ENCODE data around the gene CREB5. TPM values are rescaled to one million over a fixed set of nuclear protein-coding genes. Genes with fewer than 3 reads are reported as not detected.

The CREB5 gene
- total RNA-seq, 2 experiments from 2014 or later = 0.19 to 0.22 TPM

- Histone ChIP-seq H3K27me3 (ENCODE audit: control insufficient read depth in 1 of 2, insufficient read depth in 2 of 2, low read length in 2 of 2) (peaks cover 0 to 2% of the 10 kb centered on the region in 2 experiments), H3K9me3 (ENCODE audit: control insufficient read depth in 1 of 2, insufficient read depth in 1 of 2, low read length in 2 of 2) (peaks cover 0 to 3% of the 10 kb centered on the region in 2 experiments), H3K27ac (ENCODE audit: low read depth in 1 of 2, low read length in 2 of 2) (no peak overlapping the region), H3K36me3 (ENCODE audit: insufficient read depth, low read length) (no peaks in the 10 kb centered on the region), H3K4me3 (ENCODE audit: low read length) (no peak overlapping the region), H3K4me1 (ENCODE audit: insufficient read depth, low read length) (no peaks in the 10 kb centered on the region)
- Mint-ChIP-seq H3K36me3 (ENCODE audit: low read depth) (no peaks in the 10 kb centered on the region), H3K27me3 (peaks cover 12% of the 10 kb centered on the region), H3K4me1 (ENCODE audit: low read depth) (no peaks in the 10 kb centered on the region), H3K4me3 (no peak overlapping the region), H3K9me3 (no peaks in the 10 kb centered on the region), H3K27ac (no peak overlapping the region)
- TF ChIP-seq CTCF (IDR thresholded peaks at IDR 0.05) = no peak
- DNase-seq (no peak), ATAC-seq (ENCODE audit: poor library complexity) (no peak)
- CTCF ChIA-PET = no interaction called here
- POLR2A ChIA-PET = no interaction called here
- intact Hi-C loops (cut with DNase I, micrococcal nuclease) = no loop called here
These were observed 91.1 kb downstream of the CREB5 start for GRCh38 chr7:28503396-28503795.

- CTCF ChIA-PET = no interaction called here
- DNase-seq (no peak), ATAC-seq (ENCODE audit: poor library complexity) (no peak)
- no peaks in the 10 kb centered on the region for H3K4me1 Mint-ChIP-seq (ENCODE audit: low read depth)
- Histone ChIP-seq H3K4me1 (ENCODE audit: insufficient read depth, low read length) (no peaks in the 10 kb centered on the region), H3K27ac (ENCODE audit: low read depth in 1 of 2, low read length in 2 of 2) (no peak overlapping the region), H3K27me3 (ENCODE audit: control insufficient read depth in 1 of 2, insufficient read depth in 2 of 2, low read length in 2 of 2) (peaks cover 0 to 2% of the 10 kb centered on the region in 2 experiments), H3K9me3 (ENCODE audit: control insufficient read depth in 1 of 2, insufficient read depth in 1 of 2, low read length in 2 of 2) (no peaks in the 10 kb centered on the region), H3K4me3 (ENCODE audit: low read length) (no peak overlapping the region), H3K36me3 (ENCODE audit: insufficient read depth, low read length) (no peaks in the 10 kb centered on the region)
- H3K36me3 Mint-ChIP-seq (ENCODE audit: low read depth) = no peaks in the 10 kb centered on the region
- H3K4me3 Mint-ChIP-seq = no peak overlapping the region
- H3K9me3 Mint-ChIP-seq = no peaks in the 10 kb centered on the region
- POLR2A ChIA-PET = no interaction called here
- peaks cover 12% of the 10 kb centered on the region for H3K27me3 Mint-ChIP-seq
- intact Hi-C loops (cut with DNase I, micrococcal nuclease) = no loop called here
- TF ChIP-seq CTCF (IDR thresholded peaks at IDR 0.05) = no peak
- no peak overlapping the region for H3K27ac Mint-ChIP-seq
These were observed 92.7 kb downstream of the CREB5 start for GRCh38 chr7:28505014-28505413.

- no peaks in the 10 kb centered on the region for H3K9me3 Mint-ChIP-seq
- peaks cover 12% of the 10 kb centered on the region for H3K27me3 Mint-ChIP-seq
- no peaks in the 10 kb centered on the region for H3K36me3 Mint-ChIP-seq (ENCODE audit: low read depth)
- POLR2A ChIA-PET = no interaction called here
- Histone ChIP-seq H3K27me3 (ENCODE audit: control insufficient read depth in 1 of 2, insufficient read depth in 2 of 2, low read length in 2 of 2) (peaks cover 0 to 2% of the 10 kb centered on the region in 2 experiments), H3K27ac (ENCODE audit: low read depth in 1 of 2, low read length in 2 of 2) (no peak overlapping the region), H3K4me1 (ENCODE audit: insufficient read depth, low read length) (no peaks in the 10 kb centered on the region), H3K9me3 (ENCODE audit: control insufficient read depth in 1 of 2, insufficient read depth in 1 of 2, low read length in 2 of 2) (no peaks in the 10 kb centered on the region), H3K4me3 (ENCODE audit: low read length) (no peak overlapping the region), H3K36me3 (ENCODE audit: insufficient read depth, low read length) (no peaks in the 10 kb centered on the region)
- ATAC-seq (ENCODE audit: poor library complexity) (no peak), DNase-seq (no peak)
- no peak overlapping the region for H3K4me3 Mint-ChIP-seq
- CTCF ChIA-PET = no interaction called here
- H3K4me1 Mint-ChIP-seq (ENCODE audit: low read depth) = no peaks in the 10 kb centered on the region
- no peak overlapping the region for H3K27ac Mint-ChIP-seq
- intact Hi-C loops (cut with DNase I, micrococcal nuclease) = no loop called here
- no peak for TF ChIP-seq CTCF (IDR thresholded peaks at IDR 0.05)
These were observed 93.5 kb downstream of the CREB5 start for GRCh38 chr7:28505867-28506266.
